NB4 (cell line): Measurements from ENCODE around the gene MROH7.
A peak's percentile ranks its signal among the peaks of the same experiment; 100 is the strongest.

ENCODE experiments used
- CTCF ChIP-seq: IDR thresholded peaks from one replicate; pipeline ENCODE4 v1.5.1; 2012; ENCODE audit warnings: low read depth, low read length
- MYC ChIP-seq: IDR thresholded peaks from 2 replicates; pipeline ENCODE4 v1.6.1; 2011; ENCODE audit warnings: low read depth, low read length
- POLR2A ChIP-seq: IDR thresholded peaks from 2 replicates; pipeline ENCODE4 v1.6.1; 2011; ENCODE audit warnings: mild to moderate bottlenecking; ENCODE audit not compliant: insufficient read length; ENCODE audit errors: extremely low read depth

DNA sequence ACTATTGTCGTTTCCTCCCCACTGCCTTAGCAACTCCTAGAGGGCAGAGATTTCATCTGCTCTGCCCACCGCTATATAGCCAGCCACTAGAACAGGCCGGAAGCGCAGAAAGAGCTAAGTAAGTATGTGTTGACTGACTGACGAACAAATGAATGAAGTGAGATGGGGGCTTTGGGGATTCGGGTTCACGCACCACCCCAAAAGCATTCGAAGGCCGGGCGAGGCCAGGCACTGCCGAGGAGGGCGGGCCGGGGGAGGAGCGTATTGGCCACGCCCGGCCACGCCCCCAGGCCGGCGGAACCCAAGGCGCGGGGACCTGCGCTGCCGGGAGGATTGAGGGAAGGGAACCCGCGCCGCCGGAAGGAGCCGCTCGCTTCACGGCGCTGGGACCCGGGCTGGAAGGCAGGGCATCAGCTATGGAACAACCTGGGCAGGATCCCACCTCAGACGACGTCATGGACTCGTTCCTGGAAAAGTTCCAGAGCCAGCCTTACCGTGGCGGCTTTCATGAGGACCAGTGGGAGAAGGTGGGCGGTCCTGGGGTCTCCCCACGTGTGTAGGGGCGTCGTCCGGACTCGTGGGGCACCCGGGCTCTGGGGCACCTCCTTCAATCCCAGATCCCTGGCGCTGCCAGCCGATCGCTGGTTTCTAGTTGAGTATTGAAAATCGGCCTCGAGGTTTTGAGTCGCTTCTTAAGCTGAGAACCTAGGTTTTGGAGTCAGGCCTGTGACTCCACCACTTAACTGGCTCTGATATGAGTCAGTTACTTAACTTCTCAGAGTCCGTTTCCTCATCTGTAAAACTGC is 74.1 kb downstream of the MROH7 start, which contains the start of gene TTC4:
- TF ChIP-seq CTCF (no peak), POLR2A (peak; percentile 82), MYC (peak; percentile 77)
